ENCODE measurements around the gene STX3. TPM values are rescaled to one million over a fixed set of nuclear protein-coding genes. Genes with fewer than 3 reads are reported as not detected.
A peak's percentile ranks its signal among the peaks of the same experiment; 100 is the strongest.

The STX3 gene
- total and polyA plus RNA-seq, 2 of the 13 experiments (the other 11 are each of a cell fraction or from before 2014, with no cell fraction given): 16.5 to 24.0 TPM

- TF ChIP-seq GABPB1 (CRISPR knock-in tag; IDR thresholded peaks at IDR 0.05) (peak; percentile 56; the same call in 1 of the 2 replicates), ZNF10 (CRISPR knock-in tag; IDR thresholded peaks at IDR 0.05; ENCODE audit: borderline replicate concordance, low read depth) (no peak), MTF2 (CRISPR knock-in tag; IDR thresholded peaks at IDR 0.05; ENCODE audit: borderline replicate concordance) (no peak), CSRNP2 (CRISPR knock-in tag; conservative IDR thresholded peaks at IDR 0.05; ENCODE audit: low read depth) (no peak), ZNF607 (CRISPR knock-in tag; IDR thresholded peaks at IDR 0.05; ENCODE audit: borderline replicate concordance) (peak; percentile 33; the same call in 1 of the 2 replicates), MEF2D (CRISPR knock-in tag; IDR thresholded peaks at IDR 0.05) (no peak; the same call in 1 of the 2 replicates), ZNF235 (CRISPR knock-in tag; IDR thresholded peaks at IDR 0.05; ENCODE audit: borderline replicate concordance) (no peak), TRIM24 (CRISPR knock-in tag; IDR thresholded peaks at IDR 0.05) (no peak), REXO4 (CRISPR knock-in tag; IDR thresholded peaks at IDR 0.05; ENCODE audit: borderline replicate concordance) (no peak), ZZZ3 (CRISPR knock-in tag; IDR thresholded peaks at IDR 0.05; ENCODE audit: borderline replicate concordance) (no peak), SMC3 (IDR thresholded peaks at IDR 0.05; ENCODE audit: low read length) (peak; percentile 76), KLF6 (CRISPR knock-in tag; IDR thresholded peaks at IDR 0.05) (no peak), ZNF382 (CRISPR knock-in tag; IDR thresholded peaks at IDR 0.05; ENCODE audit: borderline replicate concordance) (no peak)
- TF ChIP-seq, protein P1, sequence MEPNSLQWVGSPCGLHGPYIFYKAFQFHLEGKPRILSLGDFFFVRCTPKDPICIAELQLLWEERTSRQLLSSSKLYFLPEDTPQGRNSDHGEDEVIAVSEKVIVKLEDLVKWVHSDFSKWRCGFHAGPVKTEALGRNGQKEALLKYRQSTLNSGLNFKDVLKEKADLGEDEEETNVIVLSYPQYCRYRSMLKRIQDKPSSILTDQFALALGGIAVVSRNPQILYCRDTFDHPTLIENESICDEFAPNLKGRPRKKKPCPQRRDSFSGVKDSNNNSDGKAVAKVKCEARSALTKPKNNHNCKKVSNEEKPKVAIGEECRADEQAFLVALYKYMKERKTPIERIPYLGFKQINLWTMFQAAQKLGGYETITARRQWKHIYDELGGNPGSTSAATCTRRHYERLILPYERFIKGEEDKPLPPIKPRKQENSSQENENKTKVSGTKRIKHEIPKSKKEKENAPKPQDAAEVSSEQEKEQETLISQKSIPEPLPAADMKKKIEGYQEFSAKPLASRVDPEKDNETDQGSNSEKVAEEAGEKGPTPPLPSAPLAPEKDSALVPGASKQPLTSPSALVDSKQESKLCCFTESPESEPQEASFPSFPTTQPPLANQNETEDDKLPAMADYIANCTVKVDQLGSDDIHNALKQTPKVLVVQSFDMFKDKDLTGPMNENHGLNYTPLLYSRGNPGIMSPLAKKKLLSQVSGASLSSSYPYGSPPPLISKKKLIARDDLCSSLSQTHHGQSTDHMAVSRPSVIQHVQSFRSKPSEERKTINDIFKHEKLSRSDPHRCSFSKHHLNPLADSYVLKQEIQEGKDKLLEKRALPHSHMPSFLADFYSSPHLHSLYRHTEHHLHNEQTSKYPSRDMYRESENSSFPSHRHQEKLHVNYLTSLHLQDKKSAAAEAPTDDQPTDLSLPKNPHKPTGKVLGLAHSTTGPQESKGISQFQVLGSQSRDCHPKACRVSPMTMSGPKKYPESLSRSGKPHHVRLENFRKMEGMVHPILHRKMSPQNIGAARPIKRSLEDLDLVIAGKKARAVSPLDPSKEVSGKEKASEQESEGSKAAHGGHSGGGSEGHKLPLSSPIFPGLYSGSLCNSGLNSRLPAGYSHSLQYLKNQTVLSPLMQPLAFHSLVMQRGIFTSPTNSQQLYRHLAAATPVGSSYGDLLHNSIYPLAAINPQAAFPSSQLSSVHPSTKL (CRISPR knock-in tag; IDR thresholded peaks at IDR 0.05): peak; percentile 59
- TF ChIP-seq, protein P2, sequence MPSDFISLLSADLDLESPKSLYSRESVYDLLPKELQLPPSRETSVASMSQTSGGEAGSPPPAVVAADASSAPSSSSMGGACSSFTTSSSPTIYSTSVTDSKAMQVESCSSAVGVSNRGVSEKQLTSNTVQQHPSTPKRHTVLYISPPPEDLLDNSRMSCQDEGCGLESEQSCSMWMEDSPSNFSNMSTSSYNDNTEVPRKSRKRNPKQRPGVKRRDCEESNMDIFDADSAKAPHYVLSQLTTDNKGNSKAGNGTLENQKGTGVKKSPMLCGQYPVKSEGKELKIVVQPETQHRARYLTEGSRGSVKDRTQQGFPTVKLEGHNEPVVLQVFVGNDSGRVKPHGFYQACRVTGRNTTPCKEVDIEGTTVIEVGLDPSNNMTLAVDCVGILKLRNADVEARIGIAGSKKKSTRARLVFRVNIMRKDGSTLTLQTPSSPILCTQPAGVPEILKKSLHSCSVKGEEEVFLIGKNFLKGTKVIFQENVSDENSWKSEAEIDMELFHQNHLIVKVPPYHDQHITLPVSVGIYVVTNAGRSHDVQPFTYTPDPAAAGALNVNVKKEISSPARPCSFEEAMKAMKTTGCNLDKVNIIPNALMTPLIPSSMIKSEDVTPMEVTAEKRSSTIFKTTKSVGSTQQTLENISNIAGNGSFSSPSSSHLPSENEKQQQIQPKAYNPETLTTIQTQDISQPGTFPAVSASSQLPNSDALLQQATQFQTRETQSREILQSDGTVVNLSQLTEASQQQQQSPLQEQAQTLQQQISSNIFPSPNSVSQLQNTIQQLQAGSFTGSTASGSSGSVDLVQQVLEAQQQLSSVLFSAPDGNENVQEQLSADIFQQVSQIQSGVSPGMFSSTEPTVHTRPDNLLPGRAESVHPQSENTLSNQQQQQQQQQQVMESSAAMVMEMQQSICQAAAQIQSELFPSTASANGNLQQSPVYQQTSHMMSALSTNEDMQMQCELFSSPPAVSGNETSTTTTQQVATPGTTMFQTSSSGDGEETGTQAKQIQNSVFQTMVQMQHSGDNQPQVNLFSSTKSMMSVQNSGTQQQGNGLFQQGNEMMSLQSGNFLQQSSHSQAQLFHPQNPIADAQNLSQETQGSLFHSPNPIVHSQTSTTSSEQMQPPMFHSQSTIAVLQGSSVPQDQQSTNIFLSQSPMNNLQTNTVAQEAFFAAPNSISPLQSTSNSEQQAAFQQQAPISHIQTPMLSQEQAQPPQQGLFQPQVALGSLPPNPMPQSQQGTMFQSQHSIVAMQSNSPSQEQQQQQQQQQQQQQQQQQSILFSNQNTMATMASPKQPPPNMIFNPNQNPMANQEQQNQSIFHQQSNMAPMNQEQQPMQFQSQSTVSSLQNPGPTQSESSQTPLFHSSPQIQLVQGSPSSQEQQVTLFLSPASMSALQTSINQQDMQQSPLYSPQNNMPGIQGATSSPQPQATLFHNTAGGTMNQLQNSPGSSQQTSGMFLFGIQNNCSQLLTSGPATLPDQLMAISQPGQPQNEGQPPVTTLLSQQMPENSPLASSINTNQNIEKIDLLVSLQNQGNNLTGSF (CRISPR knock-in tag; IDR thresholded peaks at IDR 0.05): no peak
- TF ChIP-seq, protein P3, sequence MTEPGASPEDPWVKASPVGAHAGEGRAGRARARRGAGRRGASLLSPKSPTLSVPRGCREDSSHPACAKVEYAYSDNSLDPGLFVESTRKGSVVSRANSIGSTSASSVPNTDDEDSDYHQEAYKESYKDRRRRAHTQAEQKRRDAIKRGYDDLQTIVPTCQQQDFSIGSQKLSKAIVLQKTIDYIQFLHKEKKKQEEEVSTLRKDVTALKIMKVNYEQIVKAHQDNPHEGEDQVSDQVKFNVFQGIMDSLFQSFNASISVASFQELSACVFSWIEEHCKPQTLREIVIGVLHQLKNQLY (CRISPR knock-in tag; IDR thresholded peaks at IDR 0.05): no peak
Measured at GRCh38 chr11:59753650-59754493, 1.3 kb upstream of the STX3 start (continued).
